Naive thymus-derived CD8-positive, alpha-beta T cell (primary cell): ENCODE data around the gene SAFB. TPM values are rescaled to one million over a fixed set of nuclear protein-coding genes. Genes with fewer than 3 reads are reported as not detected.

Experiments
- ATAC-seq, 2 donors: fragments of 150-1000 bp; cut with Tn5 transposase in 1 of 2; sonication (Bioruptor Pico), chemical (Tn5 transposase) in 1 of 2; 1 replicate in 1 of 2; 2 replicates in 1 of 2; pipeline ENCODE4 v1.10.0; 2021; ENCODE audit warnings: mild to moderate bottlenecking in 2 of 2, moderate library complexity in 2 of 2
- POLR2A ChIA-PET: fragments of 350-600 bp; sonication (Branson Sonifier 250); formaldehyde crosslinking; loops from one replicate; lab custom pipeline; 2021; ENCODE audit warnings: antibody characterized with exemption; lab: Charles Lee
- DNase-seq, 10 donors: peaks; one replicate each; pipeline versions ENCODE4 v3.0.0 to v3.0.0-alpha.2; 2020 to 2022
- H3K27ac Mint-ChIP-seq, 10 donors: one replicate each; pipeline ENCODE4 v1.8.0; 2020 to 2022; ENCODE audit warnings: mild to moderate bottlenecking in 10 of 10, mixed read lengths in 10 of 10, moderate library complexity in 4 of 10, inconsistent platforms in 1 of 10
- H3K27me3 Mint-ChIP-seq, 5 donors: one replicate each; pipeline ENCODE4 v1.8.0; 2021 to 2022; ENCODE audit warnings: mixed read lengths in 5 of 5
- H3K36me3 Mint-ChIP-seq, 3 donors: one replicate each; pipeline ENCODE4 v1.8.0; 2020 to 2022; ENCODE audit warnings: mixed read lengths in 3 of 3, mild to moderate bottlenecking in 2 of 3, inconsistent platforms in 1 of 3
- H3K4me1 Mint-ChIP-seq, 4 donors: one replicate each; pipeline ENCODE4 v1.8.0; 2021 to 2022; ENCODE audit warnings: mixed read lengths in 4 of 4
- H3K4me3 Mint-ChIP-seq, 10 donors: one replicate each; pipeline ENCODE4 v1.8.0; 2020 to 2022; ENCODE audit warnings: mild to moderate bottlenecking in 10 of 10, mixed read lengths in 10 of 10, moderate library complexity in 6 of 10, inconsistent platforms in 1 of 10
- H3K9me3 Mint-ChIP-seq, 9 donors: one replicate each; pipeline ENCODE4 v1.8.0; 2020 to 2022; ENCODE audit warnings: mixed read lengths in 9 of 9, mild to moderate bottlenecking in 3 of 9, inconsistent platforms in 1 of 9, moderate library complexity in 1 of 9
- polyA plus RNA-seq, 3 donors: library from polyadenylated mRNA; unstranded; fragments of 300-500 nt; fragmentation: Illumina TruSeq; gene quantifications; one replicate each; pipeline ENCODE4 v1.2.3, GENCODE V29; 2021
- total RNA-seq, 8 experiments: library from RNA in 2 of 8; stranded (reverse) in 2 of 8; gene quantifications; one replicate each; pipeline ENCODE4 v1.2.3 and lab custom pipeline; 2021 to 2026

SAFB gene
- total and polyA plus RNA-seq, 5 experiments from 2014 or later = 28.6 to 191 (median 135) TPM

DNA sequence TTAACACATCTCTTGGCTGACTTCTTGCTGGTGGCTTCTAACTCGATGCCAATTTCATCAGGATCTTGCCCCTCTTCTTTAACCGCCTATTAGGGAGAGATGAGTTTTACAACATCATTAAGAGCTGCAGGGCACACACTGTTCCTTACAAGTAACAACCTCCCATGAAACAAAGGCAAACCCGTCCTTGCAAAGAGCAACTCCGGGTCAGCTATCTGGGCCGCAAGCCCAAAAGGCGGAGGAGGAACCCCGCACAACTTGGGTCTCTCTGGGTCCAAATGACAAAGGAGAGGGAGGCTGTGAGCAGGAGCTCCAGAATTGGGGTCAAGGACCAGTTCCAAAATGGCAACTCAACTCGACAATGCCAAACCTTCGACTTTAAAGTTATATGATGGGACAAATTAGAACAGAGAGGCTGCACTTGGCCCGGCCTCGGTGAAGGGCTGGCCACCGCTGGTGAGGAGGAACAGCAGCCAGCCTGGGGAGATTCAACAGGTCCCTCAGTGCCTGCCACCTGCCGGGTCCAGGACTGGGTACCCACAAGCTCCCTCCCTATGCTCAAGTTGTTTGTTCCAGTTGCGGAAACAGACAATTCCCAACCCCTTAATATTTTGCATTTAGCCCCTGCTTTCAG is 1.5 kb upstream of the SAFB start:
- ATAC-seq (no peak), DNase-seq (no peak)
- Mint-ChIP-seq H3K4me3 (peak overlapping the region; percentile 95 to 100 (median 100)), H3K27me3 (peaks cover 0 to 3% (median 0%) of the 10 kb centered on the region in 5 donors), H3K9me3 (no peaks in the 10 kb centered on the region), H3K27ac (peak overlapping the region; percentile 94 to 100 (median 100)), H3K4me1 (peaks cover 40 to 78% (median 66%) of the 10 kb centered on the region in 4 donors), H3K36me3 (peaks cover 11 to 66% (median 19%) of the 10 kb centered on the region in 3 donors)
- POLR2A ChIA-PET = interaction anchor here (1.3 to 5.4 kb wide), 8 partner anchors 13 to 283 kb away, joined by 3 to 41 read pairs (median 9); partner anchors contain the start of genes CATSPERD, DUS3L, LONP1 and NDUFA11

DNA sequence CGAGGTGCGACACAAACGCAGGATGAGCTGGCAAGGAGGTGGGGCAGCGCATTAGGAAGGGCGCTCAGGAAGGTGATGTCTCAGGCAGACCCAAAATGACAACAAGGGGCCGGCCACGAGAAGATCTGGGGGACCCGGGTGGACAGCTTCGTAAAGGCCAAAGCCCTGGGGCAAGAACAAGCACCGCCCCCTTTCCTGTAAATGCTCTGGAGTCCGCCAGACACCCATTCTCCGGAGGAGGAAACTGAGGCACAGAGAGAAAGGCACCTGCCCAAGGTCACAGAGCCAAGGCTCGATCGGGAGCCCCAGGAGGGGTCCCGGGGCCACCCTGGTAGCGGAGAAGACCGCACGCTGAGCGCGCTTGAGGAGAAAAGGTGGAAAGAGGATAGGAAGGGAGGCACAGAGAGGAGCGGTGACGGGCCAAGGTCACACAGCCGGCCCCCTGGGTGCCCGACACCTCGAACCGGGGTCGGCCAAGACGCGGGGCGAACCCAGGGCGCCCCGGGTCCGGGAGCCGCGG is 878 bp upstream of the SAFB start:
- Mint-ChIP-seq H3K27me3 (peaks cover 0 to 3% (median 0%) of the 10 kb centered on the region in 5 donors), H3K9me3 (no peaks in the 10 kb centered on the region), H3K36me3 (peaks cover 11 to 66% (median 20%) of the 10 kb centered on the region in 3 donors), H3K4me3 (peak overlapping the region; percentile 95 to 100 (median 100)), H3K4me1 (peaks cover 42 to 82% (median 70%) of the 10 kb centered on the region in 4 donors), H3K27ac (peak overlapping the region; percentile 94 to 100 (median 100))
- ATAC-seq = no peak
- POLR2A ChIA-PET = interaction anchor here (1.0 to 5.4 kb wide), 15 partner anchors 13 to 653 kb away, joined by 3 to 41 read pairs (median 5); partner anchors contain the start of genes CATSPERD, DUS3L, HSD11B1L and KDM4B
- peak in 4 of 10 donors; percentile 13 to 26 (median 18) for DNase-seq

DNA sequence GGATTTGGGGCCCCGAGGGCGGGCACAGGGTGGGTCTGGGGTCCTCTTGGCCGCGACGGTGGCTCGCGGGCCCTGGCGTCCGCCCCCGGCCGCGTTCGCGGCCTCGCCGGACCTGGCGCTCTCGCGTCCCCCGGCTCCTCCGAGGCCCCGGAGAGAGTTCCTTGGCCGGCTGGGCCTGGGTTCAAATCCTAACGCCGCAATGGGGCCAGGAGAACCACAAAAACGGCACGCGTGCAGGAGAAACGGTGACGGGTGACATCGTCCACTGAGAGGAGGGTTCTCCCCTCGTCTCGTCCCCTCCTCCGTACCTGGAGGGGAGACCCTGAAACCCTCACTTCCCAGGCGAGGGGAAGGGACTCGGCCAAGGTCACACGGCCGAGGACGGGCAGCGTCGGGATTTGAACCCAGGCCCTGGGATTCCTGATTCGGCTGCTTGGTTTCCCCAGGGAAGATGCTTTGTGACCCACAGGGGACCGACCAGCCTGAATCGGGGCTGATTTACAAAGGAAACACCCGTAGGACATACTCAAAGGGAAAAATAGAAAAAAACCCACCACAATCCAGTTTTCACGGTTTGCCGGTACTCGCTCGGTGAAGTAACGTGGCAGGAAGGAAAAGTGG is 624 bp downstream of the SAFB start:
- H3K4me3 Mint-ChIP-seq = peak overlapping the region; percentile 99 to 100 (median 100)
- H3K9me3 Mint-ChIP-seq = no peaks in the 10 kb centered on the region
- DNase-seq (peak in 4 of 10 donors; percentile 21 to 67 (median 22)), ATAC-seq (no peak)
- peaks cover 48 to 82% (median 75%) of the 10 kb centered on the region in 4 donors for H3K4me1 Mint-ChIP-seq
- POLR2A ChIA-PET = interaction anchor here (0.7 to 5.4 kb wide), 17 partner anchors 8 to 1152 kb away, joined by 3 to 41 read pairs (median 5); partner anchors contain the start of genes CATSPERD, HSD11B1L, KDM4B and LONP1
- peaks cover 15 to 65% (median 25%) of the 10 kb centered on the region in 3 donors for H3K36me3 Mint-ChIP-seq
- H3K27me3 Mint-ChIP-seq = peaks cover 0 to 3% (median 0%) of the 10 kb centered on the region in 5 donors
- H3K27ac Mint-ChIP-seq = peak overlapping the region; percentile 99 to 100 (median 100)

DNA sequence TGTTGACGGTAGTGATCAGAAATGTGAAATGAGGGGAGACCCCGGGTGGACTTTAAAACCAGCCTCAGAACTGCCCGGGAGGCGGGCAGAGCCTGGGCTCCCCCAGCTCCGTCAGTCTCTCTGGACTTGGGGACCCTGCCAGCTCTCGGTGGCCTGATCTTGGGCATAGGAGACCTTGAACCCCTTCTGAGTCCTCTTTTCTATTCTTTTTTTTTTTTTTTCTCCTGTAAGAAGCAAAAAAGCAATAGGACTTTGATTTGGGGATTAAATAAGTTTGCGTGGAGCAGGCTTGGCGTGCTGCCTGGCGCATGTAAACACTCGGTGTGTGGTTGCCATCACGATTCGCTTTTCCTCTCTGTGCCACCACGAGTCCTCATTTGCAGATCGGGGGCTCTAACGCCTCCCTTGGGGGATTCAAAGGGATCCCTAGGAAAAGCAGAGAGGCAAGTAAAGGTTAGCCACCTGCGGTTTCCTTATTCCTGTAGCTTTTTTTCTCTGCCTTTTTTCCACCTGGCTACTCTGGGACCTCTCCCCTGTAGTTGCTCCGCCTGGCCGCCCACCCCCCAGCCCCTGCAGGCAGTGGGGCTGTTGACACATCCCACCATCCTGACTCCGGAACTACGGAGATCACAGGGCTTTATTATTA is 1.3 kb downstream of the SAFB start:
- Mint-ChIP-seq H3K27me3 (peaks cover 0 to 3% (median 0%) of the 10 kb centered on the region in 5 donors), H3K9me3 (no peaks in the 10 kb centered on the region), H3K4me3 (peak overlapping the region; percentile 91 to 100 (median 100)), H3K27ac (peak overlapping the region; percentile 85 to 100 (median 96)), H3K36me3 (peaks cover 15 to 65% (median 24%) of the 10 kb centered on the region in 3 donors), H3K4me1 (peaks cover 45 to 82% (median 75%) of the 10 kb centered on the region in 4 donors)
- ATAC-seq (no peak), DNase-seq (peak in 8 of 10 donors; percentile 15 to 68 (median 30))
- POLR2A ChIA-PET = interaction anchor here (0.6 to 5.4 kb wide), 8 partner anchors 9 to 893 kb away, joined by 3 to 40 read pairs (median 4); partner anchors contain the start of gene RPL36

DNA sequence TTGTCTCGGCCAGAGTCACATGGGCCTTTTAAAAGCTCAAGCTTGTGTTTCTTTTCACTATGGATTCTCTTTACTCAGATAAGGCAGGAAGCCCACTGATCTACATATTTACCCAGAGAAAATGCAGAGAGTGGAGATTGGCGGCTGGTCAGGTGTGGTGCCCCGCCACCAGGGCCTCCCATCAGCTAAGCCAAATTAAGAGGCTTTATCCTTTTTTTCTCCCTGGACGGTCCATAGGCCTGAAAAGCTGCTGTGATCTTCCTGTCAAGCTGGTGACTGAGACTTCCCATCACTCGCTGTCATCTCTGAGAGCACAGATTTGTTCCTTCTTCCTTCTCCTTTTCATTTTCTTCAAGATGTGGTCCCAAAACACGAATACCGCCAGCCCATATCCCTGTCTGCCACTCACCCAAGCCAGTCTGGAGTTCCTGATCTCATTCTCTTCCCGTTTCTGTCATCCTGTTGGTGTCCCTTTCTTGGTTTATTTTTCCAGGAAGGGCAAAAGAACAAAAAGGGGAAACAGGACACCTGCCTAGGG is 1.9 kb downstream of the SAFB start:
- POLR2A ChIA-PET = interaction anchor here (0.6 to 5.4 kb wide), 4 partner anchors 9 to 65 kb away, joined by 3 to 40 read pairs (median 5); partner anchors contain the start of gene RPL36
- H3K36me3 Mint-ChIP-seq = peaks cover 15 to 67% (median 24%) of the 10 kb centered on the region in 3 donors
- H3K4me1 Mint-ChIP-seq = peaks cover 45 to 83% (median 74%) of the 10 kb centered on the region in 4 donors
- H3K27ac Mint-ChIP-seq = peak overlapping the region; percentile 85 to 100 (median 96)
- no peak for DNase-seq
- no peaks in the 10 kb centered on the region for H3K9me3 Mint-ChIP-seq
- no peak for ATAC-seq
- H3K27me3 Mint-ChIP-seq = peaks cover 0 to 3% (median 0%) of the 10 kb centered on the region in 5 donors
- H3K4me3 Mint-ChIP-seq = peak overlapping the region; percentile 91 to 100 (median 100)

DNA sequence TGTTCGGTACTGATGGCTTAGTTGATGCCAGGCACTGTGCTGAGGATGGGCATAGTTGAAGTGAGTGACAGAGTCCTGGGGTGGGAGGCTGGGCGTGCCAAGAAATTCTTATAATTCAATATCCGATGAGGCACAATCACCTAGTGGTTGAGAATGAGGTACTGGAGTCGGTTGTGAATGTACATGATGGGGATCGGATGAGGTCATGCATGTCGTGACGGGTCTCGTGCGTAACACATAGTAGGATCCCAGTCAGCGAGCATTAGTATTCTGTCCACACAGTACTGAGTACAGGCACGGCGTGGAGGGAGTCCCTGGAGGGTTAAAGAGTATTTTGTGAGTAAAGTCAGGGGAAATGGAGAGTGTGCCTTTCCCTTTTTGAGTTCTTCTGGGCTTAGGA is 2.8 kb downstream of the SAFB start:
- no peak for ATAC-seq
- peak overlapping the region in 9 of 10 donors; percentile 73 to 100 (median 96) for H3K27ac Mint-ChIP-seq
- no peaks in the 10 kb centered on the region for H3K9me3 Mint-ChIP-seq
- peaks cover 40 to 80% (median 70%) of the 10 kb centered on the region in 4 donors for H3K4me1 Mint-ChIP-seq
- H3K4me3 Mint-ChIP-seq = peak overlapping the region; percentile 91 to 100 (median 100)
- peaks cover 15 to 68% (median 24%) of the 10 kb centered on the region in 3 donors for H3K36me3 Mint-ChIP-seq
- peaks cover 0 to 3% (median 0%) of the 10 kb centered on the region in 5 donors for H3K27me3 Mint-ChIP-seq
- POLR2A ChIA-PET = interaction anchor here (5.4 kb wide), 1 partner anchor 61 kb away, joined by 40 read pairs; no protein-coding TSS in a partner anchor
- DNase-seq = no peak

DNA sequence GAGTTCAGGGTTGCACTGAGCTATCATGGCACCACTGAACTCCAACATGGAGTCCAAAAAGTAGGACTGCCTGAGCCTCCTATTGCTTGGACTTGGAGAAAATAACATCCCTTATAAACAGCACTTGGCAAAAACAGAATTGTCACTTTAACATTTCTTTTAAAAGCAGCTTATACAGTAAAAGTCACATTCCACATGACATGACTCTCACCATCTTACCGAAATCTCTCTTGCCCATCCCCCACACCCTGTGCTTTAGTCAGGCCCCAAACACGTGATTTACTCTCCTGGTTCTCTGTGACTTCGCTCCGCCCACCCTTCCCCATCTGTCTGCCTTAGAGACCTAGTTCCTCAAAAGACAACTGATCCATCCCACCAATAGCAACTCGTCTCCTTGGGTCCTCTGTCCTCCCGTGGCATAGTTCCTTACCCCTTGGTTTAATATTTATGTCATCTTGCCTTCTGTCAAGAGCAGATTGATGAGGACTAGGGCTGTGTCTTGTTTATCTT is 4.6 kb downstream of the SAFB start:
- DNase-seq = peak in 1 of 10 donors; percentile 19
- Mint-ChIP-seq H3K36me3 (peaks cover 15 to 78% (median 20%) of the 10 kb centered on the region in 3 donors), H3K27me3 (peaks cover 0 to 3% (median 0%) of the 10 kb centered on the region in 5 donors), H3K27ac (peak overlapping the region in 9 of 10 donors; percentile 37 to 86 (median 79)), H3K4me3 (peak overlapping the region in 9 of 10 donors; percentile 42 to 82 (median 59)), H3K9me3 (no peaks in the 10 kb centered on the region), H3K4me1 (peaks cover 44 to 86% (median 75%) of the 10 kb centered on the region in 4 donors)
- no peak for ATAC-seq
- POLR2A ChIA-PET = no interaction called here

DNA sequence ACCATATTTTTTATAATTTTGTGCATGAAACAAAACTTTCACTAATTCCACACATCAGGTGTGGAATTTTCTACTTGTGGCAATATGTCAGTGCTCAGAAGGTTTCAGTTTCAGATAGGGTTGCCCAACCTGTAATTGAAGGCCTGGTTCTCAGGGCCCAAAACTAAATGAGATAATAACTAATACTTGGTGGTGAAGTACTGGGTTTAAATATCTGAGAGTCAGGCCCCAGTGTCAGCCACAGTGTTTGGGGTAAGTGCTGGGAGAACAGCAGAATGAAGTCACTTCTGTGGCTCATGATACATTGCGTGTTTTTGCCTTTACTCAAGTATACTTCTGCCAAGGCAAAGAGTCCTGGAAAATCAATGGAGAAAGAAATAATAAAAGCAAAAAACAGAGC is 5.6 kb downstream of the SAFB start:
- Mint-ChIP-seq H3K4me3 (peak overlapping the region; percentile 6 to 74 (median 60)), H3K36me3 (peaks cover 11 to 83% (median 17%) of the 10 kb centered on the region in 3 donors), H3K9me3 (no peaks in the 10 kb centered on the region), H3K4me1 (peaks cover 42 to 90% (median 81%) of the 10 kb centered on the region in 4 donors), H3K27me3 (no peaks in the 10 kb centered on the region), H3K27ac (peak overlapping the region in 6 of 10 donors; percentile 53 to 77 (median 67))
- DNase-seq = no peak
- no peak for ATAC-seq
- POLR2A ChIA-PET = no interaction called here

DNA sequence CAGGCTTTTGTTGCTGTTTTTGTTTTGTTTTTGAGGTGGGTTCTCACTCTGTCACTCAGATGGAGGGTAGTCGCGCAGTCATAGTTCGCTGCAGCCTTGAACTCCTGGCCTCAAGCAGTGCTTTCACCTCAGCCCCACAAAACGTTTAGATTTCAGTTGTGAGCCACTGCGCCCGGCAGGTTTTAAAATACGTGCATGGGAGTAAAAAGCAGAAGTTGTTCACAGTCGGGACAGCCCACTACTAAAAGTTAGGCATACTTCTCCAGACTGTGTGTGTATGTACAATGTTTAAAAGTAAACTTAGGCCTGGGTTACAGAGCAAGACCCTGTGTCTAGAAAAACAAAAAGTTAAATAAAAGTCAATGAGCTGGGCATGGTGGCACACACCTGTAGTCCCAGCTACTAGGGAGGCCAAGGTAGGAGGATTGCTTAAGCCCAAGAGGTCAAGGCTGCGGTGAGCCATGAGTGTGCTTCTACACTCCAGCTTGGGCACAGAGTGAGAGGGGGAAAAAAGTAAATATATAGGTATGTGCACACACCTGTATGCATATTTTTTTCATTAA is 6.1 kb downstream of the SAFB start:
- no peak for ATAC-seq
- Mint-ChIP-seq H3K27me3 (no peaks in the 10 kb centered on the region), H3K27ac (peak overlapping the region in 9 of 10 donors; percentile 56 to 79 (median 72)), H3K4me3 (peak overlapping the region in 9 of 10 donors; percentile 33 to 74 (median 64)), H3K9me3 (no peaks in the 10 kb centered on the region), H3K4me1 (peaks cover 42 to 94% (median 84%) of the 10 kb centered on the region in 4 donors), H3K36me3 (peaks cover 11 to 83% (median 17%) of the 10 kb centered on the region in 3 donors)
- DNase-seq = no peak
- POLR2A ChIA-PET = no interaction called here

DNA sequence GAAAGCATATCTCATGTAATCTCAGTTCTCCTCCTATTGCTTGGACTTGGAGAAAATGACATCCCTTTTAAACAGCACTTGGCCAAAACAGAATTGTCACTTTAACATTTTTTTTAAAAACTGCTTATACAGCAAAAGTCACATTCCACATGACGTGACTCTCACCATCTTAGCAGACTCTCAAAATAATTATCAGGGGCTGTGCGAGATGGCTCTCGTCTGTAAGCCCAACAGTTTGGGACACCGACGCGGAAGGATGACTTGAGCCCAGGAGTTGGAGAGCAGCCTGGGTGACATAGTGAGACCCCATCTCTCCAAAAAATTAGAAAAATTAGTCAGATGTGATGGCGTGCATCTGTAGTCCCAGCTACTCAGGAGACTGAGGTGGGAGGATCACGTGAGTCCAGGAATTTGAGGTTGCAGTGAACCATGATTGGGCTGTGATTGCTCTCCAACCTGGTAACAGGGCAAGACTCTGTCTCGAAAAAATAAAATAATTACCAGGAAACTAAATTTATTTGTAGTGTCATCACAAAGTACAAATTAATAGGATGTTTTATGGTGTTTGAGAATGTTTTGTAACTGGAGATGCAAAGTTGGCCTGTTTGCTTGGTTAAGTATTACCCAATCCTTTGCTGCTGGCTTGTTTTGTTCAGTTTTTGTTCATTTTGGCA is 8.8 kb downstream of the SAFB start:
- ATAC-seq (no peak), DNase-seq (no peak)
- H3K9me3 Mint-ChIP-seq = no peaks in the 10 kb centered on the region
- H3K4me1 Mint-ChIP-seq = peaks cover 31 to 90% (median 78%) of the 10 kb centered on the region in 4 donors
- H3K4me3 Mint-ChIP-seq = peak overlapping the region; percentile 5 to 66 (median 41)
- H3K27me3 Mint-ChIP-seq = no peaks in the 10 kb centered on the region
- H3K36me3 Mint-ChIP-seq = peaks cover 4 to 81% (median 9%) of the 10 kb centered on the region in 3 donors
- POLR2A ChIA-PET = no interaction called here
- H3K27ac Mint-ChIP-seq = peak overlapping the region in 7 of 10 donors; percentile 42 to 81 (median 53)
